ENCODE data around the gene CYP46A1. TPM values are rescaled to one million over a fixed set of nuclear protein-coding genes. Genes with fewer than 3 reads are reported as not detected.

Gene CYP46A1
- total RNA-seq, 3 donors from 2014 or later (not counting 1 experiment from before 2014, with no cell fraction given), result 0.09 to 0.45 (median 0.09) TPM

GRCh38 chr14:99755068-99755405, 70.9 kb downstream of the CYP46A1 start:
- H3K27me3 ChIP-seq (ENCODE audit: control insufficient read depth, insufficient read depth, low read length), result peaks cover 4% of the 10 kb centered on the region
- Mint-ChIP-seq H3K36me3 (no peaks in the 10 kb centered on the region), H3K4me1 (peaks cover 5 to 7% of the 10 kb centered on the region in 2 donors), H3K27me3 (ENCODE audit: low read depth in 2 of 2) (peaks cover 23 to 25% of the 10 kb centered on the region in 2 donors), H3K9me3 (no peaks in the 10 kb centered on the region), H3K4me3 (no peak overlapping the region), H3K27ac (no peak overlapping the region)
- 89% methylated on average over 8 of the region's 8 CpGs for WGBS (ENCODE audit: insufficient coverage)
- H3K9me3 ChIP-seq (ENCODE audit: control insufficient read depth, insufficient read depth, low read length), result no peaks in the 10 kb centered on the region
- ATAC-seq (no peak), DNase-seq (no peak)
- H3K4me3 ChIP-seq (ENCODE audit: low read length), result no peak overlapping the region
- intact Hi-C loops (cut with micrococcal nuclease), result no loop called here
- H3K4me1 ChIP-seq (ENCODE audit: control insufficient read depth, insufficient read depth, low read length), result peaks cover 6% of the 10 kb centered on the region
- no peak overlapping the region for H3K27ac ChIP-seq (ENCODE audit: low read length)
- TF ChIP-seq, protein P1, sequence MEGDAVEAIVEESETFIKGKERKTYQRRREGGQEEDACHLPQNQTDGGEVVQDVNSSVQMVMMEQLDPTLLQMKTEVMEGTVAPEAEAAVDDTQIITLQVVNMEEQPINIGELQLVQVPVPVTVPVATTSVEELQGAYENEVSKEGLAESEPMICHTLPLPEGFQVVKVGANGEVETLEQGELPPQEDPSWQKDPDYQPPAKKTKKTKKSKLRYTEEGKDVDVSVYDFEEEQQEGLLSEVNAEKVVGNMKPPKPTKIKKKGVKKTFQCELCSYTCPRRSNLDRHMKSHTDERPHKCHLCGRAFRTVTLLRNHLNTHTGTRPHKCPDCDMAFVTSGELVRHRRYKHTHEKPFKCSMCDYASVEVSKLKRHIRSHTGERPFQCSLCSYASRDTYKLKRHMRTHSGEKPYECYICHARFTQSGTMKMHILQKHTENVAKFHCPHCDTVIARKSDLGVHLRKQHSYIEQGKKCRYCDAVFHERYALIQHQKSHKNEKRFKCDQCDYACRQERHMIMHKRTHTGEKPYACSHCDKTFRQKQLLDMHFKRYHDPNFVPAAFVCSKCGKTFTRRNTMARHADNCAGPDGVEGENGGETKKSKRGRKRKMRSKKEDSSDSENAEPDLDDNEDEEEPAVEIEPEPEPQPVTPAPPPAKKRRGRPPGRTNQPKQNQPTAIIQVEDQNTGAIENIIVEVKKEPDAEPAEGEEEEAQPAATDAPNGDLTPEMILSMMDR (IDR thresholded peaks at IDR 0.05), result no peak
- H3K36me3 ChIP-seq (ENCODE audit: control insufficient read depth, insufficient read depth, low read length), result no peaks in the 10 kb centered on the region

- TF ChIP-seq, protein P1 (IDR thresholded peaks at IDR 0.05), result no peak
- Mint-ChIP-seq H3K27ac (no peak overlapping the region), H3K4me3 (no peak overlapping the region), H3K27me3 (ENCODE audit: low read depth in 2 of 2) (peaks cover 22 to 25% of the 10 kb centered on the region in 2 donors), H3K36me3 (no peaks in the 10 kb centered on the region), H3K4me1 (peaks cover 5 to 7% of the 10 kb centered on the region in 2 donors), H3K9me3 (no peaks in the 10 kb centered on the region)
- no peak for ATAC-seq
- intact Hi-C loops (cut with micrococcal nuclease), result no loop called here
- Histone ChIP-seq H3K9me3 (ENCODE audit: control insufficient read depth, insufficient read depth, low read length) (no peaks in the 10 kb centered on the region), H3K4me3 (ENCODE audit: low read length) (no peak overlapping the region), H3K36me3 (ENCODE audit: control insufficient read depth, insufficient read depth, low read length) (no peaks in the 10 kb centered on the region), H3K27me3 (ENCODE audit: control insufficient read depth, insufficient read depth, low read length) (peaks cover 4% of the 10 kb centered on the region), H3K4me1 (ENCODE audit: control insufficient read depth, insufficient read depth, low read length) (peaks cover 6% of the 10 kb centered on the region), H3K27ac (ENCODE audit: low read length) (no peak overlapping the region)
- 76% methylated on average over 21 of the region's 21 CpGs for WGBS (ENCODE audit: insufficient coverage)
- no peak for DNase-seq
Observed at GRCh38 chr14:99755629-99756603, 71.8 kb downstream of the CYP46A1 start.

- H3K9me3 Mint-ChIP-seq, result no peaks in the 10 kb centered on the region
- Histone ChIP-seq H3K9me3 (ENCODE audit: control insufficient read depth, insufficient read depth, low read length) (no peaks in the 10 kb centered on the region), H3K36me3 (ENCODE audit: control insufficient read depth, insufficient read depth, low read length) (no peaks in the 10 kb centered on the region), H3K27ac (ENCODE audit: low read length) (no peak overlapping the region), H3K4me3 (ENCODE audit: low read length) (no peak overlapping the region), H3K4me1 (ENCODE audit: control insufficient read depth, insufficient read depth, low read length) (peaks cover 6% of the 10 kb centered on the region), H3K27me3 (ENCODE audit: control insufficient read depth, insufficient read depth, low read length) (peaks cover 4% of the 10 kb centered on the region)
- H3K4me3 Mint-ChIP-seq, result no peak overlapping the region
- H3K36me3 Mint-ChIP-seq, result no peaks in the 10 kb centered on the region
- H3K27ac Mint-ChIP-seq, result no peak overlapping the region
- H3K27me3 Mint-ChIP-seq (ENCODE audit: low read depth in 2 of 2), result peaks cover 14 to 16% of the 10 kb centered on the region in 2 donors
- ATAC-seq (no peak), DNase-seq (no peak)
- WGBS (ENCODE audit: insufficient coverage), result 92% methylated on average over 21 of the region's 21 CpGs
- peaks cover 5 to 7% of the 10 kb centered on the region in 2 donors for H3K4me1 Mint-ChIP-seq
- intact Hi-C loops (cut with micrococcal nuclease), result no loop called here
- TF ChIP-seq, protein P1 (IDR thresholded peaks at IDR 0.05), result no peak
Observed at GRCh38 chr14:99756796-99757195, 72.7 kb downstream of the CYP46A1 start.
